Neural cell (in vitro differentiated cells): ENCODE measurements around the gene CDH9. TPM values are rescaled to one million over a fixed set of nuclear protein-coding genes. Genes with fewer than 3 reads are reported as not detected.

Source experiments
- H2AFZ ChIP-seq: fragments of 200-600, 300-800 bp; sonication (generic), shearing (Covaris generic); 2 replicates; pipeline ENCODE4 v1.6.0; 2014; ENCODE audit warnings: low read depth, mild to moderate bottlenecking, antibody characterized with exemption, low read length, moderate library complexity
- H3F3A ChIP-seq: fragments of 200-600 bp; shearing (Covaris generic); 2 replicates; pipeline ENCODE4 v1.6.1; 2016; ENCODE audit warnings: mild to moderate bottlenecking, moderate library complexity, mixed read lengths, antibody characterized with exemption, low read length; ENCODE audit not compliant: insufficient read depth, poor library complexity, severe bottlenecking
- H3K27ac ChIP-seq: fragments of 200-600, 300-800 bp; sonication (generic), shearing (Covaris generic); 2 replicates; pipeline ENCODE4 v1.5.1; 2014; ENCODE audit warnings: mild to moderate bottlenecking, low read length, moderate library complexity
- H3K27me3 ChIP-seq: fragments of 300-800, 200-600 bp; sonication (generic), shearing (Covaris generic); 2 replicates; pipeline ENCODE4 v1.6.0; 2014; ENCODE audit warnings: mild to moderate bottlenecking, low read depth, low read length, moderate library complexity; ENCODE audit not compliant: insufficient read depth
- H3K36me3 ChIP-seq: fragments of 300-800, 200-600 bp; sonication (generic), shearing (Covaris generic); 2 replicates; pipeline ENCODE4 v1.5.1; 2014; ENCODE audit warnings: mild to moderate bottlenecking, antibody characterized with exemption, low read length, moderate library complexity; ENCODE audit not compliant: insufficient read depth
- H3K4me2 ChIP-seq: fragments of 300-800, 200-600 bp; sonication (generic), shearing (Covaris generic); 2 replicates; pipeline ENCODE4 v1.6.0; 2014; ENCODE audit warnings: mild to moderate bottlenecking, low read length
- H3K4me3 ChIP-seq: fragments of 300-800, 200-600 bp; sonication (generic), shearing (Covaris generic); 2 replicates; pipeline ENCODE4 v1.5.1; 2014; ENCODE audit warnings: mild to moderate bottlenecking, low read length, moderate library complexity
- H3K79me2 ChIP-seq: fragments of 200-600 bp; shearing (Covaris generic); replicated peaks from 2 replicates; pipeline ENCODE4 v1.6.0; 2014; ENCODE audit warnings: mild to moderate bottlenecking, low read length, moderate library complexity; ENCODE audit not compliant: insufficient read depth
- H3K9ac ChIP-seq: fragments of 300-800, 200-600 bp; sonication (generic), shearing (Covaris generic); 2 replicates; pipeline ENCODE4 v1.6.1; 2016; ENCODE audit warnings: mild to moderate bottlenecking, low read length, mixed read lengths
- H3K9me2 ChIP-seq: fragments of 200-600 bp; shearing (Covaris generic); 2 replicates; pipeline ENCODE4 v1.6.1; 2016; ENCODE audit warnings: mild to moderate bottlenecking, low read length, mixed read lengths; ENCODE audit not compliant: insufficient read depth
- H3K9me3 ChIP-seq: fragments of 200-600, 300-800 bp; sonication (generic), shearing (Covaris generic); 2 replicates; pipeline ENCODE4 v1.6.1; 2016; ENCODE audit warnings: mild to moderate bottlenecking, mixed run types, low read length, moderate library complexity, mixed read lengths
- H4K20me1 ChIP-seq: fragments of 200-600 bp; shearing (Covaris generic); 2 replicates; pipeline ENCODE4 v1.6.1; 2016; ENCODE audit warnings: mild to moderate bottlenecking, mixed run types; ENCODE audit not compliant: insufficient read depth
- EP300 ChIP-seq: fragments of 450-650 bp; conservative IDR thresholded peaks from 2 replicates; pipeline ENCODE4 v1.6.1; 2014; ENCODE audit warnings: antibody characterized with exemption, mild to moderate bottlenecking, moderate library complexity; ENCODE audit not compliant: poor library complexity, severe bottlenecking
- EZH2 ChIP-seq: fragments of 200-600, 300-800 bp; shearing (Covaris generic), sonication (generic); IDR thresholded peaks from 2 replicates; pipeline ENCODE4 v1.6.1; 2014; ENCODE audit warnings: antibody characterized with exemption, low read length, borderline replicate concordance, mild to moderate bottlenecking; ENCODE audit not compliant: insufficient read depth, poor library complexity, severe bottlenecking
- MXI1 ChIP-seq: fragments of 450-650 bp; conservative IDR thresholded peaks from 2 replicates; pipeline ENCODE4 v1.6.1; 2014; ENCODE audit warnings: antibody characterized with exemption, mild to moderate bottlenecking; ENCODE audit not compliant: poor library complexity, severe bottlenecking
- POLR2AphosphoS5 ChIP-seq: IDR thresholded peaks from 2 replicates; pipeline ENCODE4 v1.6.1; 2012
- RAD21 ChIP-seq: fragments of 450-650 bp; conservative IDR thresholded peaks from 2 replicates; pipeline ENCODE4 v1.6.1; 2014; ENCODE audit warnings: antibody characterized with exemption, mild to moderate bottlenecking, moderate library complexity
- SMC3 ChIP-seq: fragments of 450-650 bp; conservative IDR thresholded peaks from 2 replicates; pipeline ENCODE4 v1.6.1; 2014; ENCODE audit warnings: antibody characterized with exemption, mild to moderate bottlenecking, moderate library complexity; ENCODE audit not compliant: poor library complexity
- TAF1 ChIP-seq: IDR thresholded peaks from 2 replicates; pipeline ENCODE4 v1.6.1; 2012; ENCODE audit warnings: low read depth
- polyA plus RNA-seq: library from polyadenylated mRNA; depleted of rRNA; stranded (reverse); fragments of >200 nt; gene quantifications from 2 replicates; pipeline ENCODE4 v1.2.3, GENCODE V29; 2014
- TF ChIP-seq, protein P1 (sequence below): IDR thresholded peaks from 2 replicates; pipeline ENCODE4 v1.6.1; 2012; ENCODE audit warnings: borderline replicate concordance
- TF ChIP-seq, protein P2 (sequence below): fragments of 450-650 bp; IDR thresholded peaks from 2 replicates; pipeline ENCODE4 v1.5.1; 2014; ENCODE audit warnings: antibody characterized with exemption, mild to moderate bottlenecking, moderate library complexity; ENCODE audit not compliant: poor library complexity, severe bottlenecking

The CDH9 gene
- polyA plus RNA-seq, 1 donor from 2014 or later: 1.7 TPM

DNA sequence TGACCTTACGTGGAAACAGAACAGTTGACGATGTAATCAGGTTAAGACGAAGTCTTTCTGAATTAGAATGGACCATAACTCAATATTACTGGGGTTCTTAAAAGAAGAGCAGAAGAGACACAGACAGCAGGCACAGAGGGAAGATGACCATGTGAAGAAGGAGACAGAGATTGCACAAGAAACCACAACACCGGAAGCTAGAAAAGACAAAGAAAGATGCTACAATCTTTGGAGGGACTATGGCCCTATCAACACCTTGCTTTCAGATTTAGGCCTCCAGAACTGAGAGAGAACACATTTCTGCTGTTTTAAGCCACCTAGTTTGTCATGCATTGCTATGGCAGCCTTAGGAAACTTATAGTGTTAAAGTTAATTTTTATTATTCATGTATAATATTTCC, 27.1 kb downstream of the CDH9 start:
- TF ChIP-seq POLR2AphosphoS5: no peak
- TF ChIP-seq, protein P1, sequence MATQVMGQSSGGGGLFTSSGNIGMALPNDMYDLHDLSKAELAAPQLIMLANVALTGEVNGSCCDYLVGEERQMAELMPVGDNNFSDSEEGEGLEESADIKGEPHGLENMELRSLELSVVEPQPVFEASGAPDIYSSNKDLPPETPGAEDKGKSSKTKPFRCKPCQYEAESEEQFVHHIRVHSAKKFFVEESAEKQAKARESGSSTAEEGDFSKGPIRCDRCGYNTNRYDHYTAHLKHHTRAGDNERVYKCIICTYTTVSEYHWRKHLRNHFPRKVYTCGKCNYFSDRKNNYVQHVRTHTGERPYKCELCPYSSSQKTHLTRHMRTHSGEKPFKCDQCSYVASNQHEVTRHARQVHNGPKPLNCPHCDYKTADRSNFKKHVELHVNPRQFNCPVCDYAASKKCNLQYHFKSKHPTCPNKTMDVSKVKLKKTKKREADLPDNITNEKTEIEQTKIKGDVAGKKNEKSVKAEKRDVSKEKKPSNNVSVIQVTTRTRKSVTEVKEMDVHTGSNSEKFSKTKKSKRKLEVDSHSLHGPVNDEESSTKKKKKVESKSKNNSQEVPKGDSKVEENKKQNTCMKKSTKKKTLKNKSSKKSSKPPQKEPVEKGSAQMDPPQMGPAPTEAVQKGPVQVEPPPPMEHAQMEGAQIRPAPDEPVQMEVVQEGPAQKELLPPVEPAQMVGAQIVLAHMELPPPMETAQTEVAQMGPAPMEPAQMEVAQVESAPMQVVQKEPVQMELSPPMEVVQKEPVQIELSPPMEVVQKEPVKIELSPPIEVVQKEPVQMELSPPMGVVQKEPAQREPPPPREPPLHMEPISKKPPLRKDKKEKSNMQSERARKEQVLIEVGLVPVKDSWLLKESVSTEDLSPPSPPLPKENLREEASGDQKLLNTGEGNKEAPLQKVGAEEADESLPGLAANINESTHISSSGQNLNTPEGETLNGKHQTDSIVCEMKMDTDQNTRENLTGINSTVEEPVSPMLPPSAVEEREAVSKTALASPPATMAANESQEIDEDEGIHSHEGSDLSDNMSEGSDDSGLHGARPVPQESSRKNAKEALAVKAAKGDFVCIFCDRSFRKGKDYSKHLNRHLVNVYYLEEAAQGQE: no peak
- TF ChIP-seq EP300: no peak
- TF ChIP-seq RAD21: no peak
- no peak for TF ChIP-seq EZH2
- no peak for TF ChIP-seq SMC3
- TF ChIP-seq MXI1: no peak
- TF ChIP-seq, protein P2, sequence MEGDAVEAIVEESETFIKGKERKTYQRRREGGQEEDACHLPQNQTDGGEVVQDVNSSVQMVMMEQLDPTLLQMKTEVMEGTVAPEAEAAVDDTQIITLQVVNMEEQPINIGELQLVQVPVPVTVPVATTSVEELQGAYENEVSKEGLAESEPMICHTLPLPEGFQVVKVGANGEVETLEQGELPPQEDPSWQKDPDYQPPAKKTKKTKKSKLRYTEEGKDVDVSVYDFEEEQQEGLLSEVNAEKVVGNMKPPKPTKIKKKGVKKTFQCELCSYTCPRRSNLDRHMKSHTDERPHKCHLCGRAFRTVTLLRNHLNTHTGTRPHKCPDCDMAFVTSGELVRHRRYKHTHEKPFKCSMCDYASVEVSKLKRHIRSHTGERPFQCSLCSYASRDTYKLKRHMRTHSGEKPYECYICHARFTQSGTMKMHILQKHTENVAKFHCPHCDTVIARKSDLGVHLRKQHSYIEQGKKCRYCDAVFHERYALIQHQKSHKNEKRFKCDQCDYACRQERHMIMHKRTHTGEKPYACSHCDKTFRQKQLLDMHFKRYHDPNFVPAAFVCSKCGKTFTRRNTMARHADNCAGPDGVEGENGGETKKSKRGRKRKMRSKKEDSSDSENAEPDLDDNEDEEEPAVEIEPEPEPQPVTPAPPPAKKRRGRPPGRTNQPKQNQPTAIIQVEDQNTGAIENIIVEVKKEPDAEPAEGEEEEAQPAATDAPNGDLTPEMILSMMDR: no peak
- no peak for TF ChIP-seq TAF1
- H3K4me2 ChIP-seq: no peak overlapping the region

DNA sequence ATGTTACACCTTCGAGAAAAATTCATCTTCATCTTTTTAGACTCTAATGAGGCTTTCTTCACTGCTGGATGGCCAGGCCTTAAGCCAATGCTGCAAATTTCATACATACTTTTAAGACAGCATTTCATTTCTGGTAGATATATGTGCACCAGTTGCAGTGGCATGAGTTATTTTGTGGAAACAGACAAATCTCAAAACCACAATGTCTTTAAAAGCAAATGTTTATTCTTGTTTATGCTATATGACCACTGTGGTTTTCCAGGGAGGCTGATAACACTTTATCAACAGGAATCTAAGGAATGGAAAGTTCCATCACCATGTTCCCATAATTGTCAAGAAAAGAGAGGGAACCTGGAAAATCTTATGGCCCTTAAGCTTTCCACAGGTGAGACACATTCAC, 27.7 kb downstream of the CDH9 start:
- Histone ChIP-seq H3F3A (no peaks in the 10 kb centered on the region), H2AFZ (no peak overlapping the region), H3K36me3 (no peaks in the 10 kb centered on the region), H3K79me2 (no peaks in the 10 kb centered on the region), H3K4me3 (no peak overlapping the region), H3K27me3 (no peaks in the 10 kb centered on the region), H3K9ac (no peak overlapping the region), H4K20me1 (no peaks in the 10 kb centered on the region), H3K9me3 (no peaks in the 10 kb centered on the region), H3K9me2 (no peaks in the 10 kb centered on the region), H3K4me2 (no peak overlapping the region), H3K27ac (no peak overlapping the region)
- TF ChIP-seq, protein P2: no peak
- TF ChIP-seq TAF1 (no peak), RAD21 (no peak), SMC3 (no peak), EZH2 (no peak), EP300 (no peak)
- TF ChIP-seq, protein P1: no peak

More for the DNA sequence above, 27.1 kb downstream of the CDH9 start:
- H3K9me2 ChIP-seq: no peaks in the 10 kb centered on the region
- H3K36me3 ChIP-seq: no peaks in the 10 kb centered on the region
- H3K79me2 ChIP-seq: no peaks in the 10 kb centered on the region
- H2AFZ ChIP-seq: no peak overlapping the region
- no peak overlapping the region for H3K4me3 ChIP-seq
- no peaks in the 10 kb centered on the region for H3K27me3 ChIP-seq
- no peaks in the 10 kb centered on the region for H4K20me1 ChIP-seq
- H3K27ac ChIP-seq: no peak overlapping the region
- H3K9ac ChIP-seq: no peak overlapping the region
- H3K9me3 ChIP-seq: no peaks in the 10 kb centered on the region
- H3F3A ChIP-seq: no peaks in the 10 kb centered on the region
